ENCODE measurements around the gene GHITM.
"Not testable (repeated sequence)": the region's sequence is repeated elsewhere in the genome, so short reads cannot be mapped to it uniquely, and the experiment has no call there.

DNA sequence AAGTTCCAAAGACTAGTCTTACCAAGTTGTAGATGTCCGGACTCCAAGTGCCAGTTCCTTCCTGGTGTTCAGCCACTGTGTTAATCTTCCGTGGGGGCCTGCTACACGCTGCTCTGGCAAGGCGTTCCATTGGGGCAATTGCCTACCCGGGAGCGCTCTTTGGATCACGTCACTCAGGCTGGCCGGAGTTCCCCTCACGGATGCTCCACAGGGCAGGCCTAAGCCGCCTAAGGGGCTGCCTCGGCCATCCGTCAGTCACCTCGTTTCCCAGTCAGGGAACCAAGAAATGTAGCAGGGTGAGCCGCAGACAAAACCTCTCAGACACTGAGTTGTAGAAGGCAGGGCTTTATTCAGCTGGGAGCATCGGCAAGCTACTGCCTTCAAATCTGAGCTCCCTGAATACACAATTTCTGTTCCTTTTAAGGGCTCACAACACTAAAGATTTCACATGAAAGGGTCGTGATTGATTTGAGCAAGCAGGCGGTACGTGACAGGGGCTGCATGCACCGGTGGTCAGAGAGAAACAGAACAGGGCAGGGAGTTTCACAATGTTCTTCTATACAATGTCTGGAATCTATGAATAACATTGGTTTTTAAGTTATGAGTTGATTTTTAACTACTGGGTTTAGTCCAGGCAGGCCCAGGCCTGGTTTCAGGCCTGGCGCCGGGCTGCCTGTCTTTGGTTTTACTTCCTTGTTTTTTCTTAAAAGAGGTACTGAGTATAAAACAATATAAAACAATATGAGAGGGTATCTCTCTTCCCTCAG lies 32.6 kb downstream of the GHITM start:
- TF ChIP-seq CTCF (IDR thresholded peaks at IDR 0.05); ZFX (IDR thresholded peaks at IDR 0.05; ENCODE audit: borderline replicate concordance): not testable (repeated sequence)

Data from 22Rv1 (cell line).